Activated T-helper 17 cell treated with anti-CD3 and anti-CD28 coated beads, Interleukin-2, amount 50 U/mL, for 72 hours (primary cell): Measurements from ENCODE around the gene DBP. TPM values are rescaled to one million over a fixed set of nuclear protein-coding genes. Genes with fewer than 3 reads are reported as not detected.
"Not testable (repeated sequence)": the region's sequence is repeated elsewhere in the genome, so short reads cannot be mapped to it uniquely, and the experiment has no call there.

Source experiments
- ATAC-seq: fragments of 150-1000 bp; cut with Tn5 transposase; replicated peaks from 2 replicates; pipeline ENCODE4 v1.10.0; 2021; ENCODE audit warnings: mild to moderate bottlenecking, moderate library complexity
- H3K27ac Mint-ChIP-seq: one replicate; pipeline ENCODE4 v1.8.0; 2022; ENCODE audit warnings: mixed read lengths
- H3K27me3 Mint-ChIP-seq: one replicate; pipeline ENCODE4 v1.8.0; 2022; ENCODE audit warnings: mixed read lengths
- H3K36me3 Mint-ChIP-seq: one replicate; pipeline ENCODE4 v1.8.0; 2022; ENCODE audit warnings: low read depth, mild to moderate bottlenecking, mixed read lengths
- H3K4me1 Mint-ChIP-seq: one replicate; pipeline ENCODE4 v1.8.0; 2022; ENCODE audit warnings: mixed read lengths
- H3K4me3 Mint-ChIP-seq: one replicate; pipeline ENCODE4 v1.8.0; 2022; ENCODE audit warnings: mild to moderate bottlenecking, mixed read lengths
- H3K9me3 Mint-ChIP-seq: one replicate; pipeline ENCODE4 v1.8.0; 2022; ENCODE audit warnings: mixed read lengths
- total RNA-seq, 2 donors: library from RNA; stranded (reverse); gene quantifications; one replicate each; pipeline ENCODE4 v1.2.3, GENCODE V29; 2022

The DBP gene
- total RNA-seq, 2 donors from 2014 or later = 5.3 to 9.3 TPM

- no peak within 1 kb of the TSS for H3K27ac Mint-ChIP-seq
- ATAC-seq = no peak
- H3K4me1 Mint-ChIP-seq = peaks cover 18% of the 10 kb centered on the region
- no peak within 1 kb of the TSS for H3K4me3 Mint-ChIP-seq
- H3K27me3 Mint-ChIP-seq = no peaks in the 10 kb centered on the region
- no peaks in the 10 kb centered on the region for H3K9me3 Mint-ChIP-seq
- H3K36me3 Mint-ChIP-seq = no peaks in the 10 kb centered on the region
These were observed 35.8 kb upstream of the DBP start, which contains the start of gene NTN5 for GRCh38 chr19:48672994-48673393. NTN5 (minus strand) TSS chr19:48673017; CDS start chr19:48670986, 2,031 bp downstream.

- Mint-ChIP-seq H3K4me1 (peaks cover 18% of the 10 kb centered on the region), H3K27me3 (no peaks in the 10 kb centered on the region), H3K9me3 (no peaks in the 10 kb centered on the region), H3K27ac (no peak overlapping the region), H3K36me3 (no peaks in the 10 kb centered on the region), H3K4me3 (no peak overlapping the region)
- ATAC-seq = no peak
These were observed 34.3 kb upstream of the DBP start for GRCh38 chr19:48671446-48671995.

GRCh38 chr19:48670699-48671445, 33.7 kb upstream of the DBP start:
- H3K4me1 Mint-ChIP-seq = peaks cover 18% of the 10 kb centered on the region
- H3K27me3 Mint-ChIP-seq = no peaks in the 10 kb centered on the region
- no peaks in the 10 kb centered on the region for H3K9me3 Mint-ChIP-seq
- no peaks in the 10 kb centered on the region for H3K36me3 Mint-ChIP-seq
- H3K27ac Mint-ChIP-seq = no peak overlapping the region
- H3K4me3 Mint-ChIP-seq = no peak overlapping the region
- no peak for ATAC-seq

- Mint-ChIP-seq H3K9me3 (no peaks in the 10 kb centered on the region), H3K27ac (no peak overlapping the region), H3K4me3 (no peak overlapping the region), H3K36me3 (no peaks in the 10 kb centered on the region), H3K4me1 (peaks cover 13% of the 10 kb centered on the region), H3K27me3 (no peaks in the 10 kb centered on the region)
- ATAC-seq = no peak
These were observed 32.9 kb upstream of the DBP start for GRCh38 chr19:48669903-48670668.

GRCh38 chr19:48668761-48669160, 31.6 kb upstream of the DBP start:
- no peaks in the 10 kb centered on the region for H3K9me3 Mint-ChIP-seq
- H3K4me1 Mint-ChIP-seq = peaks cover 11% of the 10 kb centered on the region
- ATAC-seq = no peak
- no peak overlapping the region for H3K4me3 Mint-ChIP-seq
- no peak overlapping the region for H3K27ac Mint-ChIP-seq
- H3K27me3 Mint-ChIP-seq = no peaks in the 10 kb centered on the region
- no peaks in the 10 kb centered on the region for H3K36me3 Mint-ChIP-seq

- no peaks in the 10 kb centered on the region for H3K36me3 Mint-ChIP-seq
These were observed 31.2 kb upstream of the DBP start for GRCh38 chr19:48668332-48668731.

GRCh38 chr19:48665786-48666185, 28.6 kb upstream of the DBP start:
- no peaks in the 10 kb centered on the region for H3K9me3 Mint-ChIP-seq

More at GRCh38 chr19:48668332-48668731, 31.2 kb upstream of the DBP start:
- H3K4me1 Mint-ChIP-seq = peaks cover 11% of the 10 kb centered on the region
- no peaks in the 10 kb centered on the region for H3K9me3 Mint-ChIP-seq
- no peak overlapping the region for H3K27ac Mint-ChIP-seq
- H3K27me3 Mint-ChIP-seq = no peaks in the 10 kb centered on the region
- H3K4me3 Mint-ChIP-seq = no peak overlapping the region
- no peak for ATAC-seq

GRCh38 chr19:48664476-48664875, 27.3 kb upstream of the DBP start:
- Mint-ChIP-seq H3K9me3 (no peaks in the 10 kb centered on the region), H3K36me3 (no peaks in the 10 kb centered on the region), H3K4me1 (peaks cover 11% of the 10 kb centered on the region), H3K4me3 (no peak overlapping the region), H3K27ac (no peak overlapping the region), H3K27me3 (no peaks in the 10 kb centered on the region)
- no peak for ATAC-seq

More at GRCh38 chr19:48665786-48666185, 28.6 kb upstream of the DBP start:
- Mint-ChIP-seq H3K27me3 (no peaks in the 10 kb centered on the region), H3K36me3 (no peaks in the 10 kb centered on the region), H3K27ac (no peak overlapping the region), H3K4me3 (no peak overlapping the region), H3K4me1 (peaks cover 16% of the 10 kb centered on the region)
- ATAC-seq = no peak

GRCh38 chr19:48663667-48664066, 26.5 kb upstream of the DBP start:
- no peaks in the 10 kb centered on the region for H3K36me3 Mint-ChIP-seq
- no peaks in the 10 kb centered on the region for H3K9me3 Mint-ChIP-seq
- H3K27me3 Mint-ChIP-seq = no peaks in the 10 kb centered on the region
- H3K27ac Mint-ChIP-seq = no peak overlapping the region
- H3K4me3 Mint-ChIP-seq = no peak overlapping the region
- no peak for ATAC-seq
- peaks cover 10% of the 10 kb centered on the region for H3K4me1 Mint-ChIP-seq

GRCh38 chr19:48661711-48662090, 24.5 kb upstream of the DBP start:
- no peak overlapping the region for H3K27ac Mint-ChIP-seq
- peaks cover 9% of the 10 kb centered on the region for H3K4me1 Mint-ChIP-seq
- no peak overlapping the region for H3K4me3 Mint-ChIP-seq
- no peaks in the 10 kb centered on the region for H3K9me3 Mint-ChIP-seq
- ATAC-seq = no peak
- H3K27me3 Mint-ChIP-seq = no peaks in the 10 kb centered on the region
- H3K36me3 Mint-ChIP-seq = no peaks in the 10 kb centered on the region

- no peaks in the 10 kb centered on the region for H3K27me3 Mint-ChIP-seq
- H3K4me1 Mint-ChIP-seq = peaks cover 9% of the 10 kb centered on the region
- ATAC-seq = peak; percentile 95
- peak overlapping the region; percentile 91 for H3K27ac Mint-ChIP-seq
- H3K9me3 Mint-ChIP-seq = no peaks in the 10 kb centered on the region
- H3K36me3 Mint-ChIP-seq = no peaks in the 10 kb centered on the region
- peak overlapping the region; percentile 74 for H3K4me3 Mint-ChIP-seq
These were observed 23.9 kb upstream of the DBP start for GRCh38 chr19:48660852-48661710.

- H3K27me3 Mint-ChIP-seq = no peaks in the 10 kb centered on the region
- no peak for ATAC-seq
- H3K27ac Mint-ChIP-seq = no peak overlapping the region
These were observed 22.6 kb upstream of the DBP start for GRCh38 chr19:48659768-48660167.

GRCh38 chr19:48658483-48658882, 21.3 kb upstream of the DBP start:
- H3K36me3 Mint-ChIP-seq = no peaks in the 10 kb centered on the region
- no peak for ATAC-seq
- no peaks in the 10 kb centered on the region for H3K27me3 Mint-ChIP-seq
- no peak overlapping the region for H3K27ac Mint-ChIP-seq
- peaks cover 9% of the 10 kb centered on the region for H3K4me1 Mint-ChIP-seq
- no peak overlapping the region for H3K4me3 Mint-ChIP-seq
- H3K9me3 Mint-ChIP-seq = no peaks in the 10 kb centered on the region

More at GRCh38 chr19:48659768-48660167, 22.6 kb upstream of the DBP start:
- Mint-ChIP-seq H3K4me1 (peaks cover 9% of the 10 kb centered on the region), H3K9me3 (no peaks in the 10 kb centered on the region), H3K36me3 (no peaks in the 10 kb centered on the region), H3K4me3 (no peak overlapping the region)

- ATAC-seq, H3K27me3 Mint-ChIP-seq, H3K27ac Mint-ChIP-seq, H3K4me3 Mint-ChIP-seq, H3K9me3 Mint-ChIP-seq, H3K4me1 Mint-ChIP-seq, H3K36me3 Mint-ChIP-seq: not testable (repeated sequence)
These were observed 20.6 kb upstream of the DBP start for GRCh38 chr19:48657828-48658227.
